GF-D8 (cell line): Measurements from ENCODE around the gene ZRSR2.

Experiments
- DNase-seq: peaks from one replicate; lab custom pipeline; 2025; lab: John Stamatoyannopoulos, UW

The ZRSR2 gene

GRCh38 chrX:15853586-15854079 is 63.3 kb downstream of the ZRSR2 start:
- no peak for DNase-seq

- no peak for DNase-seq
These were observed 63.9 kb downstream of the ZRSR2 start for GRCh38 chrX:15854080-15854655.

GRCh38 chrX:15854712-15855567 is 64.7 kb downstream of the ZRSR2 start, which contains the start of gene AP1S2:
Gene AP1S2 (minus strand): TSS chrX:15854813. CDS start chrX:15852524, 2,289 bp downstream.
- DNase-seq = peak; percentile 86

GRCh38 chrX:15855568-15856221 is 65.4 kb downstream of the ZRSR2 start:
- DNase-seq = peak; percentile 39

- peak; percentile 39 for DNase-seq
These were observed 65.9 kb downstream of the ZRSR2 start for GRCh38 chrX:15856222-15856587.

GRCh38 chrX:15856636-15857035 is 66.4 kb downstream of the ZRSR2 start:
- no peak for DNase-seq

GRCh38 chrX:15858051-15858450 is 67.8 kb downstream of the ZRSR2 start:
- no peak for DNase-seq

- DNase-seq = no peak
These were observed 70.6 kb downstream of the ZRSR2 start for GRCh38 chrX:15860921-15861320.

- no peak for DNase-seq
These were observed 73.7 kb downstream of the ZRSR2 start for GRCh38 chrX:15864023-15864422.

- DNase-seq = no peak
These were observed 74.3 kb downstream of the ZRSR2 start for GRCh38 chrX:15864629-15865028.

GRCh38 chrX:15866147-15866546 is 75.9 kb downstream of the ZRSR2 start:
- no peak for DNase-seq

GRCh38 chrX:15869695-15870094 is 79.4 kb downstream of the ZRSR2 start:
- no peak for DNase-seq

GRCh38 chrX:15870310-15870709 is 80.0 kb downstream of the ZRSR2 start:
- no peak for DNase-seq
